Measurements from ENCODE around the gene FOXN4. TPM values are rescaled to one million over a fixed set of nuclear protein-coding genes. Genes with fewer than 3 reads are reported as not detected.

FOXN4 gene
- total and polyA plus RNA-seq, 2 of the 13 experiments (the other 11 are each of a cell fraction or from before 2014, with no cell fraction given), result 0.11 TPM; not detected in 1

DNA sequence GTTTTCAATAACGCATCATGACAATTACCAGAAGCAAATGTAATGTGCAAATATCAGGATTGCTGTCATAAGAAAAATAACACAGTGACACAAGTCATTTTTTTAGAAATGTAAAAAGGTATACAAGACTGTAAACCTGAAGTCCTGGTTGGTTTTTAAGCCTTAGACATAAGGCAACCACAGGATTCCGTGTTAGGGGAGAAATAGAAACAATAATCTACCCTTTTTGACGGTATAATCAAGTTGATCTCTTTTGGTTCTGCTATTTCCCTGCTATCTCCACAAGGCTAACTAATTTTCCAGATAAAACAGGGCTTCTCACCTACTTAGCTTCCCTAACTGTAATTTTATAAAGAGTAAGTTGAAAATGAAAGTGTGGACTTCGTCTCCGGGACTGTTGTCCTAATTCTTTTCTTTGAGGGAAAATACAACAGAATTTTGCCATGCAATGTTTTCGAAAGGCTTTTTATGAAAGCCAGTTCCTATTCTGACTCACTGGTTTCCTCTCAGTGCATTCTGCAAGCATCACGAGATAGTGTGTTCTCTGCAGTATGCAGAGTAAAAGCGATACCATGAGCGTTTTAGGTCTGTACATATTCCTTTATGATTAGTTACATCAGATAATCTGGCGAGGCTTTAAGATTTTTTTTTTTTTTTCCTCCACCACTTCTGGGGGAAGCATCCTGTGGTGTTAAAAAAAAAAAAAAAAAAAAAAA is 49.2 kb upstream of the FOXN4 start:
- DNase-seq (ENCODE audit: low spot score) (no peak), ATAC-seq (no peak), FAIRE-seq (no peak)
- H3K4me1 ChIP-seq (ENCODE audit: insufficient read depth, low read length), result no peaks in the 10 kb centered on the region
- H3K79me2 ChIP-seq (ENCODE audit: insufficient read depth, low read length), result no peaks in the 10 kb centered on the region
- H3K27ac ChIP-seq (ENCODE audit: extremely low read length, insufficient read depth, low read length), result no peak overlapping the region
- peaks cover 0 to 18% of the 10 kb centered on the region in 2 experiments; a peak in 3 of 5 replicates for H3K27me3 ChIP-seq (ENCODE audit: control insufficient read depth in 1 of 2, insufficient read depth in 2 of 2, low read length in 2 of 2)
- no peaks in the 10 kb centered on the region for H3K9me3 ChIP-seq (ENCODE audit: low read length)
- H3K4me2 ChIP-seq (ENCODE audit: low read depth, low read length), result peak overlapping the region; percentile 32; the same call in 1 of the 2 replicates
- TF ChIP-seq, protein P1, sequence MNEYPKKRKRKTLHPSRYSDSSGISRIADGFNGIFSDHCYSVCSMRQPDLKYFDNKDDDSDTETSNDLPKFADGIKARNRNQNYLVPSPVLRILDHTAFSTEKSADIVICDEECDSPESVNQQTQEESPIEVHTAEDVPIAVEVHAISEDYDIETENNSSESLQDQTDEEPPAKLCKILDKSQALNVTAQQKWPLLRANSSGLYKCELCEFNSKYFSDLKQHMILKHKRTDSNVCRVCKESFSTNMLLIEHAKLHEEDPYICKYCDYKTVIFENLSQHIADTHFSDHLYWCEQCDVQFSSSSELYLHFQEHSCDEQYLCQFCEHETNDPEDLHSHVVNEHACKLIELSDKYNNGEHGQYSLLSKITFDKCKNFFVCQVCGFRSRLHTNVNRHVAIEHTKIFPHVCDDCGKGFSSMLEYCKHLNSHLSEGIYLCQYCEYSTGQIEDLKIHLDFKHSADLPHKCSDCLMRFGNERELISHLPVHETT (CRISPR knock-in tag; conservative IDR thresholded peaks at IDR 0.05), result no peak
- TF ChIP-seq, protein P2, sequence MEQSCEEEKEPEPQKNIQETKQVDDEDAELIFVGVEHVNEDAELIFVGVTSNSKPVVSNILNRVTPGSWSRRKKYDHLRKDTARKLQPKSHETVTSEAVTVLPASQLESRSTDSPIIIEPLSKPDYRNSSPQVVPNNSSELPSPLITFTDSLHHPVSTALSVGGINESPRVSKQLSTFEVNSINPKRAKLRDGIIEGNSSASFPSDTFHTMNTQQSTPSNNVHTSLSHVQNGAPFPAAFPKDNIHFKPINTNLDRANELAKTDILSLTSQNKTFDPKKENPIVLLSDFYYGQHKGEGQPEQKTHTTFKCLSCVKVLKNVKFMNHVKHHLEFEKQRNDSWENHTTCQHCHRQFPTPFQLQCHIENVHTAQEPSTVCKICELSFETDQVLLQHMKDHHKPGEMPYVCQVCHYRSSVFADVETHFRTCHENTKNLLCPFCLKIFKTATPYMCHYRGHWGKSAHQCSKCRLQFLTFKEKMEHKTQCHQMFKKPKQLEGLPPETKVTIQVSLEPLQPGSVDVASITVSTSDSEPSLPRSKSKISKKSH (CRISPR knock-in tag; IDR thresholded peaks at IDR 0.05; ENCODE audit: borderline replicate concordance), result no peak
- no peak overlapping the region for H3K4me3 ChIP-seq (replicated peaks in 1 of 3; ENCODE audit: insufficient read depth in 1 of 3, low read depth in 2 of 3, low read length in 3 of 3)
- no peak overlapping the region for H2AFZ ChIP-seq (ENCODE audit: low read length)
- BruUV-seq (replicated peaks), result no TSS peak
- WGBS (ENCODE audit: low lambda C conversion rate), result 26% methylated on average over 10 of the region's 10 CpGs
- H4K20me1 ChIP-seq (ENCODE audit: insufficient read depth, low read length), result no peaks in the 10 kb centered on the region
- intact Hi-C loops (cut with micrococcal nuclease; ENCODE audit: unreplicated experiment), result no loop called here
- CTCF ChIA-PET (ENCODE audit: low intra/inter-chr PET ratio, low total read pairs), result no interaction called here
- in situ Hi-C loops (cut with HindIII; ENCODE audit: extremely low pct_ligation_motif_present, low pct_unique_long_range_greater_than_20kb), result no loop called here
- H3K9ac ChIP-seq (ENCODE audit: insufficient read depth, low read depth, low read length), result no peak overlapping the region
- no peaks in the 10 kb centered on the region for H3K36me3 ChIP-seq (replicated peaks in 1 of 2; ENCODE audit: control insufficient read depth in 1 of 2, insufficient read depth in 2 of 2, low read length in 2 of 2)
- POLR2A ChIA-PET, result no interaction called here

DNA sequence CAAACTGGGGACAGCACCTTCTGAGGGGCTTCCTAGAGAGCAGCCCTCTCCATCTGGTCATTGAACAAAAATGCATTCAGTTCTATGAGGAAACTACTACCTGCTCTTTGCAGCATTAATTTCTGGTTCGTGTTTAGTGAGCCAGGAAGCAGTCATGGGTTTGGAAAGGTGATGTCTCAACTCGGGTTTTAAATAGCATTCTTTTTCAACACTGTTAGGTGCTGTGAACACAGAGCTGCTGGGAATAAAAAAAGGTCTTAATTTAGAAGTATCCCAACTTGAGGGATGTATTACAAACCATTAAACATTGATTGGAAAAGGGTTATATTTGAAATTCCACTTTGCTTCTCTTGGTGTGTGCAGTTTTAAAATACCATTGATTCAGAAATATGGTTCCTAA is 47.9 kb upstream of the FOXN4 start:
- 5% methylated on average over 2 of the region's 2 CpGs for WGBS (ENCODE audit: low lambda C conversion rate)
- no peaks in the 10 kb centered on the region for H3K79me2 ChIP-seq (ENCODE audit: insufficient read depth, low read length)
- DNase-seq (ENCODE audit: low spot score), result no peak
- FAIRE-seq, result no peak
- H3K4me1 ChIP-seq (ENCODE audit: insufficient read depth, low read length), result no peaks in the 10 kb centered on the region
- H3K27ac ChIP-seq (ENCODE audit: extremely low read length, insufficient read depth, low read length), result no peak overlapping the region
- ChIA-PET CTCF (ENCODE audit: low intra/inter-chr PET ratio, low total read pairs) (no interaction called here), POLR2A (no interaction called here)
- in situ Hi-C loops (cut with HindIII; ENCODE audit: extremely low pct_ligation_motif_present, low pct_unique_long_range_greater_than_20kb), result no loop called here
- H3K4me3 ChIP-seq (replicated peaks in 1 of 3; ENCODE audit: insufficient read depth in 1 of 3, low read depth in 2 of 3, low read length in 3 of 3), result no peak overlapping the region
- H3K36me3 ChIP-seq (replicated peaks in 1 of 2; ENCODE audit: control insufficient read depth in 1 of 2, insufficient read depth in 2 of 2, low read length in 2 of 2), result no peaks in the 10 kb centered on the region
- no peak for ATAC-seq
- H3K27me3 ChIP-seq (ENCODE audit: control insufficient read depth in 1 of 2, insufficient read depth in 2 of 2, low read length in 2 of 2), result peaks cover 0 to 10% of the 10 kb centered on the region in 2 experiments; a peak in 3 of 5 replicates
- no peaks in the 10 kb centered on the region for H3K9me3 ChIP-seq (ENCODE audit: low read length)
- H3K9ac ChIP-seq (ENCODE audit: insufficient read depth, low read depth, low read length), result no peak overlapping the region
- intact Hi-C loops (cut with micrococcal nuclease; ENCODE audit: unreplicated experiment), result no loop called here
- no peaks in the 10 kb centered on the region for H4K20me1 ChIP-seq (ENCODE audit: insufficient read depth, low read length)
- H2AFZ ChIP-seq (ENCODE audit: low read length), result no peak overlapping the region
- H3K4me2 ChIP-seq (ENCODE audit: low read depth, low read length), result no peak overlapping the region
- no TSS peak for BruUV-seq (replicated peaks)
- TF ChIP-seq, protein P3, sequence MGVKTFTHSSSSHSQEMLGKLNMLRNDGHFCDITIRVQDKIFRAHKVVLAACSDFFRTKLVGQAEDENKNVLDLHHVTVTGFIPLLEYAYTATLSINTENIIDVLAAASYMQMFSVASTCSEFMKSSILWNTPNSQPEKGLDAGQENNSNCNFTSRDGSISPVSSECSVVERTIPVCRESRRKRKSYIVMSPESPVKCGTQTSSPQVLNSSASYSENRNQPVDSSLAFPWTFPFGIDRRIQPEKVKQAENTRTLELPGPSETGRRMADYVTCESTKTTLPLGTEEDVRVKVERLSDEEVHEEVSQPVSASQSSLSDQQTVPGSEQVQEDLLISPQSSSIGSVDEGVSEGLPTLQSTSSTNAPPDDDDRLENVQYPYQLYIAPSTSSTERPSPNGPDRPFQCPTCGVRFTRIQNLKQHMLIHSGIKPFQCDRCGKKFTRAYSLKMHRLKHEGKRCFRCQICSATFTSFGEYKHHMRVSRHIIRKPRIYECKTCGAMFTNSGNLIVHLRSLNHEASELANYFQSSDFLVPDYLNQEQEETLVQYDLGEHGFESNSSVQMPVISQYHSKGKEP (CRISPR knock-in tag; IDR thresholded peaks at IDR 0.05), result no peak
- TF ChIP-seq ZC3H13 (CRISPR knock-in tag; IDR thresholded peaks at IDR 0.05), result no peak
- TF ChIP-seq, protein P4, sequence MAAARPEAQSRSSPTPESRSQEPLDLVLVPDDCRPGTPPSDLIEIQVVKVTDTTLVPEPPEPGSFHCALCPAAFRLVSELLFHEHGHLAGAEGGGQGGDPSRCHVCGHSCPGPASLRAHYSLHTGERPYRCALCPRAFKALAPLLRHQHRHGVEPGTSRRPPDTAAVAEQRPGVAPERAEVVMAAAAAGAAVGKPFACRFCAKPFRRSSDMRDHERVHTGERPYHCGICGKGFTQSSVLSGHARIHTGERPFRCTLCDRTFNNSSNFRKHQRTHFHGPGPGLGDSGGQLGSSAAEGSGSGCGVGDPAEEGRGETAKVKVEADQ (CRISPR knock-in tag; IDR thresholded peaks at IDR 0.05; ENCODE audit: borderline replicate concordance), result no peak
